Mesenchymal stem cell (in vitro differentiated cells and primary cell): Measurements from ENCODE around the gene NLRP1.
"Not testable (repeated sequence)": the region's sequence is repeated elsewhere in the genome, so short reads cannot be mapped to it uniquely, and the experiment has no call there.

ENCODE experiments used
- DNase-seq: peaks from one replicate; pipeline ENCODE4 v3.0.0-alpha.2; 2013
- H2AFZ ChIP-seq: one replicate; pipeline ENCODE4 v1.6.1; 2013; ENCODE audit warnings: low read depth, mild to moderate bottlenecking, control low read depth, inconsistent platforms, low read length, moderate library complexity
- H2AK5ac ChIP-seq: 2 replicates; pipeline ENCODE4 v1.6.1; 2013; ENCODE audit warnings: low read length, moderate library complexity, mild to moderate bottlenecking, inconsistent platforms; ENCODE audit not compliant: severe bottlenecking
- H2BK120ac ChIP-seq: one replicate; pipeline ENCODE4 v1.6.1; 2013; ENCODE audit warnings: low read depth, mild to moderate bottlenecking, inconsistent platforms, low read length, moderate library complexity
- H2BK12ac ChIP-seq, 2 experiments: one replicate each; pipeline ENCODE4 v1.6.1; 2013; ENCODE audit warnings: inconsistent platforms in 2 of 2, low read length in 2 of 2, mild to moderate bottlenecking in 2 of 2, moderate library complexity in 2 of 2, control low read depth in 1 of 2
- H2BK15ac ChIP-seq: one replicate; pipeline ENCODE4 v1.6.1; 2013; ENCODE audit warnings: mild to moderate bottlenecking, low read depth, inconsistent platforms; ENCODE audit not compliant: poor library complexity, severe bottlenecking
- H2BK5ac ChIP-seq: 2 replicates; pipeline ENCODE4 v1.6.1; 2013; ENCODE audit warnings: low read depth, mild to moderate bottlenecking, low read length, control low read depth, inconsistent platforms; ENCODE audit not compliant: poor library complexity, severe bottlenecking
- H3K14ac ChIP-seq, 2 experiments: one replicate each; pipeline ENCODE4 v1.6.1; 2013; ENCODE audit warnings: inconsistent platforms in 2 of 2, low read length in 2 of 2, control low read depth in 1 of 2, mild to moderate bottlenecking in 1 of 2, moderate library complexity in 1 of 2
- H3K18ac ChIP-seq, 2 experiments: one replicate each; pipeline ENCODE4 v1.6.1; 2013; ENCODE audit warnings: inconsistent platforms in 2 of 2, low read length in 2 of 2, control low read depth in 1 of 2, low read depth in 1 of 2, mild to moderate bottlenecking in 1 of 2
- H3K23ac ChIP-seq, 2 experiments: one replicate each; pipeline ENCODE4 v1.6.1; 2013; ENCODE audit warnings: inconsistent platforms in 2 of 2, low read length in 2 of 2, mild to moderate bottlenecking in 2 of 2, moderate library complexity in 2 of 2, control low read depth in 1 of 2
- H3K27ac ChIP-seq: 2 replicates; pipeline ENCODE4 v1.5.1; 2013; ENCODE audit warnings: mild to moderate bottlenecking, moderate library complexity, low read length, control low read depth, inconsistent platforms; ENCODE audit not compliant: poor library complexity, severe bottlenecking
- H3K27me3 ChIP-seq, 2 experiments: 2 replicates each; pipeline versions ENCODE4 v1.6.1 to v1.7.0; 2013; ENCODE audit warnings: low read length in 2 of 2, mild to moderate bottlenecking in 2 of 2, moderate library complexity in 2 of 2, control low read depth in 1 of 2, inconsistent platforms in 1 of 2; ENCODE audit not compliant: control insufficient read depth in 1 of 2, insufficient read depth in 1 of 2
- H3K36me3 ChIP-seq, 2 experiments: 2 replicates each; pipeline versions ENCODE4 v1.6.1 to v1.7.0; 2013; ENCODE audit warnings: low read length in 2 of 2, control low read depth in 1 of 2, inconsistent platforms in 1 of 2, low read depth in 1 of 2, mild to moderate bottlenecking in 1 of 2; ENCODE audit not compliant: insufficient read depth in 2 of 2, control insufficient read depth in 1 of 2
- H3K4ac ChIP-seq, 2 experiments: one replicate each; pipeline ENCODE4 v1.6.1; 2013; ENCODE audit warnings: inconsistent platforms in 2 of 2, low read length in 2 of 2, mild to moderate bottlenecking in 2 of 2, moderate library complexity in 2 of 2, control low read depth in 1 of 2, low read depth in 1 of 2
- H3K4me1 ChIP-seq: 2 replicates; pipeline ENCODE4 v1.6.1; 2013; ENCODE audit warnings: low read depth, low read length, control low read depth; ENCODE audit not compliant: control insufficient read depth, insufficient read depth
- H3K4me2 ChIP-seq: 2 replicates; pipeline ENCODE4 v1.6.1; 2013; ENCODE audit warnings: low read length, mild to moderate bottlenecking, inconsistent platforms; ENCODE audit not compliant: poor library complexity, severe bottlenecking
- H3K4me3 ChIP-seq, 2 experiments: 2 replicates each; pipeline versions ENCODE4 v1.5.1 to v1.7.0; 2013; ENCODE audit warnings: low read length in 2 of 2, mild to moderate bottlenecking in 2 of 2, control low read depth in 1 of 2, low read depth in 1 of 2; ENCODE audit not compliant: insufficient read depth in 1 of 2
- H3K79me1 ChIP-seq: replicated peaks from 2 replicates; pipeline ENCODE4 v1.6.1; 2013; ENCODE audit warnings: mild to moderate bottlenecking, control low read depth, low read length, inconsistent platforms; ENCODE audit not compliant: poor library complexity, severe bottlenecking
- H3K9ac ChIP-seq: 2 replicates; pipeline ENCODE4 v1.7.0; 2013; ENCODE audit warnings: mild to moderate bottlenecking, low read length, moderate library complexity
- H3K9me3 ChIP-seq: 2 replicates; pipeline ENCODE4 v1.7.0; 2013; ENCODE audit warnings: mild to moderate bottlenecking, low read length; ENCODE audit not compliant: control insufficient read depth
- H4K8ac ChIP-seq: one replicate; pipeline ENCODE4 v1.6.1; 2013; ENCODE audit warnings: inconsistent platforms, mild to moderate bottlenecking, low read length, moderate library complexity
- H4K91ac ChIP-seq: one replicate; pipeline ENCODE4 v1.6.1; 2013; ENCODE audit warnings: mild to moderate bottlenecking, low read length, inconsistent platforms
- WGBS: methylation state at CpG from one replicate; pipeline ENCODE4 v1.1.7; 2013; ENCODE audit warnings: mixed read lengths; 5-methylcytosine and 5-hydroxymethylcytosine counted together

Gene NLRP1

DNA sequence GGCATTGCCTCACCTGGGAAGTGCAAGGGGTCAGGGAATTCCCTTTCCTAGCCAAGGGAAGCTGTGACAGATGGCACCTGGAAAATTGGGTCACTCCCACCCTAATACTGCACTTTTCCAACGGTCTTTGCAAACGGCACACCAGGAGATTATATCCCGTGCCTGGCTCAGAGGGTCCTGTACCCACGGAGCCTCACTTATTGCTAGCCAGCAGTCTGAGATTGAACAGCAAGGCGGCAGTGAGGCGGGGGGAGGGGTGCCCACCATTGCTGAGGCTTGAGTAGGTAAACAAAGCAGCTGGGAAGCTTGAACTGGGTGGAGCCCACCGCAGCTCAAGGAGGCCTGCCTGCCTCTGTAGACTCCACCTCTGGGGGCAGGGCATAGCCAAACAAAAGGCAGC, 11.3 kb downstream of the NLRP1 start:
- H2BK5ac ChIP-seq, H2AK5ac ChIP-seq, H3K4me2 ChIP-seq, H3K79me1 ChIP-seq, DNase-seq, H3K9me3 ChIP-seq, H2BK120ac ChIP-seq, H2AFZ ChIP-seq, H4K91ac ChIP-seq, H3K18ac ChIP-seq, H3K4me1 ChIP-seq, H3K4ac ChIP-seq, H3K4me3 ChIP-seq, H3K27me3 ChIP-seq, H3K14ac ChIP-seq, H3K27ac ChIP-seq, H2BK12ac ChIP-seq, H3K9ac ChIP-seq, H3K23ac ChIP-seq, H2BK15ac ChIP-seq, H4K8ac ChIP-seq: not testable (repeated sequence)
- H3K36me3 ChIP-seq = peaks cover 0 to 16% of the 10 kb centered on the region in 2 experiments
- WGBS = 96% methylated on average over 6 of the region's 7 CpGs

DNA sequence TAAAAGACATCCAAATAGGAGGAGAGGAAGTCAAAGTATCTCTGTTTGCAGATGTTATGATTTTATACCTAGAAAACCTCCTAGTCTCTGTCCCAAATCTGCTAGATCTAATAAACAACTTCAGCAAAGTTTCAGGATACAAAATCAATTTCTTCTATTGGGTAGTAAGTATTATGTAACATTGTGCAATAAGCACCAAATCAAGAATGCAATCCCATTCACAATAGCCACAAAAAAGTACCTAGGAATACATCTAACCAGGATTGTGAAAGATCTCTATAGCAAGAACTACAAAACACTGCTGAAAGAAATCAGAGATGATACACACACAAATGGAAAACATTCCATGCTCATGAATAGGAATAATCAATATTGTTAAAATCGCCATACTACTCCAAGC, 13.0 kb downstream of the NLRP1 start:
- no peak overlapping the region for H3K9ac ChIP-seq
- no peak overlapping the region for H3K14ac ChIP-seq
- H2BK15ac ChIP-seq = no peak overlapping the region
- no peak overlapping the region for H4K8ac ChIP-seq
- H3K36me3 ChIP-seq = peaks cover 0 to 26% of the 10 kb centered on the region in 2 experiments
- no peak overlapping the region for H3K23ac ChIP-seq
- no peak overlapping the region for H2AK5ac ChIP-seq
- no peak overlapping the region for H4K91ac ChIP-seq
- peaks cover 0 to 4% of the 10 kb centered on the region in 2 experiments for H3K27me3 ChIP-seq
- H2AFZ ChIP-seq = no peak overlapping the region
- no peaks in the 10 kb centered on the region for H3K79me1 ChIP-seq
- no peaks in the 10 kb centered on the region for H3K4me1 ChIP-seq
- DNase-seq = no peak
- no peak overlapping the region for H3K4me2 ChIP-seq
- no peak overlapping the region for H3K27ac ChIP-seq
- H3K4ac ChIP-seq = no peak overlapping the region
- H3K18ac ChIP-seq = no peak overlapping the region
- no peaks in the 10 kb centered on the region for H3K9me3 ChIP-seq
- 100% methylated on average over 1 of the region's 1 CpG for WGBS
- H3K4me3 ChIP-seq = no peak overlapping the region
- H2BK120ac ChIP-seq = no peak overlapping the region
- H2BK5ac ChIP-seq = no peak overlapping the region
- H2BK12ac ChIP-seq = no peak overlapping the region

DNA sequence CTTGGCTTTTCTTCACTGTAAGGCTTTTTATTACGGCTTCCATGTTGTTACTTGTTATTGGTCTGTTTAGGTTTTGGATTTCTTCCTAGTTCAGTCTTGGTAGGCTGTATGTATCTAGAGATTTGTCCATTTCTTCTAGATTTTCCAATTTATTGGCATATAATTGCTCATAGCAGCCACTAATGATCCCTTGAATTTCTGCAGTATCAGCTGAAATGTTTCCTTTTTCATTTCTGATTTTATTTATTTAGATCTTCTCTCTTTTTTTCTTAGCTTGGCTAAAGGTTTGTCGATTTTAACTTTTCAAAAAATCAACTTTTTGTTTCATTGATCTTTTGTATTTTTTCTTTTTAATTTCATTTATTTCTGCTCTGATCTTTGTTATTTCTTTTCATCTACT, 18.5 kb downstream of the NLRP1 start:
- no peak for DNase-seq
- Histone ChIP-seq H3K9me3 (no peaks in the 10 kb centered on the region), H3K27me3 (peaks cover 0 to 4% of the 10 kb centered on the region in 2 experiments), H2AFZ (no peak overlapping the region), H3K4me1 (no peaks in the 10 kb centered on the region), H3K4ac (no peak overlapping the region), H3K27ac (no peak overlapping the region), H2BK120ac (no peak overlapping the region), H2BK12ac (no peak overlapping the region), H3K79me1 (no peaks in the 10 kb centered on the region), H4K8ac (no peak overlapping the region), H3K9ac (no peak overlapping the region), H3K23ac (no peak overlapping the region), H3K14ac (no peak overlapping the region), H3K36me3 (peaks cover 0 to 10% of the 10 kb centered on the region in 2 experiments), H4K91ac (no peak overlapping the region), H2BK15ac (no peak overlapping the region), H2AK5ac (no peak overlapping the region), H3K4me3 (no peak overlapping the region), H3K18ac (no peak overlapping the region), H2BK5ac (no peak overlapping the region), H3K4me2 (no peak overlapping the region)
- WGBS = 100% methylated on average over 1 of the region's 2 CpGs

DNA sequence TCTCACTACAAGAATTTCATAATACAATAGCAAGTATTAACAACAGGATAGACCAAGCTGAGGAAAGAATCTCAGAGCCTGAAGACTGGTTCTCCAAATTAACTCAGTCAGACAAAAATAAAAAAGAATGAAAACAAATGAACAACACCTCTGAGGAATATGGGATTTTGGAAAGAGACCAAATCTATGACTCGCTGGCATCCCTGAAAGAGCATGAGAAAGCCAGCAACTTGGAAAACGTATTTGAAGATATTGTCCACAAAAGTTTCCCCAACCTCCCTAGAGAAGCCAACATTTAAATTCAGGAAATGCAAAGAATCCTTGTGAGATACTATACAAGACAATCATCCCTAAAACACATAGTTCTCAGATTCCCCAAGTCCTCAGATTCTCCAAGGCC, 20.9 kb downstream of the NLRP1 start:
- Histone ChIP-seq H2AFZ (no peak overlapping the region), H3K9me3 (no peaks in the 10 kb centered on the region), H4K91ac (no peak overlapping the region), H3K4ac (no peak overlapping the region), H2BK15ac (no peak overlapping the region), H3K4me3 (no peak overlapping the region), H3K9ac (no peak overlapping the region), H3K14ac (no peak overlapping the region), H3K36me3 (peaks cover 0 to 34% of the 10 kb centered on the region in 2 experiments), H3K79me1 (no peaks in the 10 kb centered on the region), H3K18ac (no peak overlapping the region), H2BK12ac (no peak overlapping the region), H3K23ac (no peak overlapping the region), H3K27me3 (no peaks in the 10 kb centered on the region), H3K4me2 (no peak overlapping the region), H3K4me1 (no peaks in the 10 kb centered on the region), H2BK120ac (no peak overlapping the region), H3K27ac (no peak overlapping the region), H2AK5ac (no peak overlapping the region), H4K8ac (no peak overlapping the region), H2BK5ac (no peak overlapping the region)
- 82% methylated on average over 2 of the region's 2 CpGs for WGBS
- DNase-seq = no peak
